Cardiac fibroblast (primary cell): ENCODE measurements around the gene LPGAT1.

Source experiments
- DNase-seq, 2 donors: peaks; one replicate each; pipeline versions ENCODE4 v3.0.0 to v3.0.0-alpha.2; 2010; ENCODE audit warnings: low read depth in 2 of 2
- H3K4me3 ChIP-seq, 2 donors: replicated peaks in 1 of 2; 1 replicate in 1 of 2; 2 replicates in 1 of 2; pipeline ENCODE4 v1.5.1; 2011; ENCODE audit warnings: low read depth in 2 of 2, low read length in 2 of 2, mild to moderate bottlenecking in 2 of 2, moderate library complexity in 1 of 2
- TF ChIP-seq, protein P1 (sequence below): IDR thresholded peaks from one replicate; pipeline ENCODE4 v1.5.1; 2011; ENCODE audit warnings: low read depth, mild to moderate bottlenecking, low read length, inconsistent platforms

LPGAT1 gene

DNA sequence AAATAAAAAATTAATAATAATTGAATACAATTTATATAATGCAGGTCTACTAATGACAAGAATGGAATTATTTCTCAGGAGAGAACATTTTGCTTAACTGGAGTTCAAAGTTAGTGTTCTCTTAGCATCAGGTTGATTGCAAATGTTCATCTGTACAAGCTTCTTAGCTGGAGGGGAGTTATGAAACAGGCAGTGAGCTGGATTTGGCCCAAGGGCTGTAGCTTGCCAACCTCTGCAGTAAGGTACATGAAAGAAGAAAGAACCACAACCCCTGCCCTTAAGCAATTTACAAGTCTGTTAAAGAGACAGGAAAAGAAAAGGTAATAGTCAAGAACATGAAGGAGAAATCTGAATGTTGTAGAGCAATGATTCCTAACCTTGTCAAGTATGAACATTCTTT is 17.0 kb downstream of the LPGAT1 start:
- H3K4me3 ChIP-seq, result no peak overlapping the region
- DNase-seq, result peak; percentile 67 to 81
- TF ChIP-seq, protein P1, sequence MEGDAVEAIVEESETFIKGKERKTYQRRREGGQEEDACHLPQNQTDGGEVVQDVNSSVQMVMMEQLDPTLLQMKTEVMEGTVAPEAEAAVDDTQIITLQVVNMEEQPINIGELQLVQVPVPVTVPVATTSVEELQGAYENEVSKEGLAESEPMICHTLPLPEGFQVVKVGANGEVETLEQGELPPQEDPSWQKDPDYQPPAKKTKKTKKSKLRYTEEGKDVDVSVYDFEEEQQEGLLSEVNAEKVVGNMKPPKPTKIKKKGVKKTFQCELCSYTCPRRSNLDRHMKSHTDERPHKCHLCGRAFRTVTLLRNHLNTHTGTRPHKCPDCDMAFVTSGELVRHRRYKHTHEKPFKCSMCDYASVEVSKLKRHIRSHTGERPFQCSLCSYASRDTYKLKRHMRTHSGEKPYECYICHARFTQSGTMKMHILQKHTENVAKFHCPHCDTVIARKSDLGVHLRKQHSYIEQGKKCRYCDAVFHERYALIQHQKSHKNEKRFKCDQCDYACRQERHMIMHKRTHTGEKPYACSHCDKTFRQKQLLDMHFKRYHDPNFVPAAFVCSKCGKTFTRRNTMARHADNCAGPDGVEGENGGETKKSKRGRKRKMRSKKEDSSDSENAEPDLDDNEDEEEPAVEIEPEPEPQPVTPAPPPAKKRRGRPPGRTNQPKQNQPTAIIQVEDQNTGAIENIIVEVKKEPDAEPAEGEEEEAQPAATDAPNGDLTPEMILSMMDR, result no peak

DNA sequence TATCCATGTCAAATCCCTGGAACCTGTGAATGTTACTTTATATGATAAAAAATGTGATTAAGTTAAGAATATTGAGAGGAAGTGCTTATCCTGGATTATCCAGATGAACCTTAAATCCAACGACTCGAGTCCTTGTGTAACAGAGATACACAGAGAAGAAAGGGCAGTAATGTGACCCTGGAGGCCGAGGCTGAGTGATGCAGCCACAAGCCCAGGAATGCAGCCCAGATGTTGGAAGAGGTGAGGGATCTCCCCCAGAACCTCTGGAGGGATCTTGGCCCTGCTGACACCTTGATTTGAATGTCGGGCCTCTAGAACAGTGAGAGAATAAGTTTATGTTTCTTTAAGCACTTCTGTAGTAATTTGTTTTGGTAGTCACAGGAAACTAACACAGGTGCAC is 18.0 kb downstream of the LPGAT1 start:
- no peak for DNase-seq
- H3K4me3 ChIP-seq, result no peak overlapping the region
- TF ChIP-seq, protein P1, result no peak

DNA sequence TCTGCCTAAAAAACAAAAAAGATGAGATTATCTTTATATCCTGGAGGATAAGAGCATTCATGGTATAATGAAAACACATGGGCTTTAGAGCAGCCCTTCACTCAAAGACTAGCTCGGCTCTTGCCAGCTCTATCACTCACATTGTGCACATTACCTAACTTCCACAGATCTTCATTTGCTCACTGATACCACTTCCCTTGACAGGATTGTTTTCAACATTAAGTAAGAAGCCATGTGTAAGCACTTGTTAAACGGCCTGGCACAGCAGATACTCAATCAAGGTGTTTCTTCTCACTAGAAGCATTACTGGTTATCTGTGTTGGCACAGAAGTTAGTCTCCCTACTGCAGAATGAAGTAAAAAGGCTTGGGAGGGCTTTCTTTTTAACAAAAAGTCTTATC is 18.7 kb downstream of the LPGAT1 start:
- TF ChIP-seq, protein P1, result no peak
- no peak for DNase-seq
- no peak overlapping the region for H3K4me3 ChIP-seq

DNA sequence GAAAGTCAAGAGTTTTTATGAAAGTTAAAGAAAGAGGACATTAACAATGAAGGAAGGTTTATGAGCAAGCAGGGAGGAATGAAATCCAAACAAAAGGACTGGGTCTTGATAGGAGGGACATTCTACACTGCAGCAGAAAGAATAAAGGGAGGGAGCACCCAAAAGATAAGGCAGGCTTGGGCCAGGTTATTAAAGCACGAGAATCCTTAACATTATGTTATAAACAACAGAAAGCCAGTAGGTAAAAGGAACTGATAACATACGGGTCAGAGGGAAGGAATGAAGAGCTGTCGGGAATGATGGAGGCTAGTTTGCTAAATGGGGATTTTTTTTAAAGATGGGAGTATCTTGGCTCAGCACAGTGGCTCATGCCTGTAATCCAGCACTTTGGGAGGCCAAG is 19.4 kb downstream of the LPGAT1 start:
- TF ChIP-seq, protein P1, result no peak
- no peak overlapping the region for H3K4me3 ChIP-seq
- DNase-seq, result peak; percentile 7 to 24

DNA sequence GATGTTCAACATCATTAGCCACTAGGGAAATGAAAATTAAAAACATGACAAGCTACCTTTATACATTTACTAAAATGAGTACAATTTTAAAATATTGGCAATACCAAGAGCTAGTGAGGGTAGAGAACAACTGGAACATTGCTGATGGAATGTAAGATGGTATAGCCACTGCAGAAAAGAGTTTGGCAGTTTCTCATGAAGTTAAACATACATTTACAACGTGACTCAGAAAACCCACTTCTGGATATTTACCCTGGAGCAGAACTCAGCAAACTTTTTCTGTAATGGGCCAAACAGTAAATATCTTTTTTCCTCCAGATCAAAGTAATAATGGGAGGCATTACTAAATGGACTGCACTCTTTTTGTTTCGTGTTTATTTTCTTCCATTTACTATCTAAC is 22.1 kb downstream of the LPGAT1 start:
- TF ChIP-seq, protein P1, result no peak
- DNase-seq, result no peak
- H3K4me3 ChIP-seq, result no peak overlapping the region

DNA sequence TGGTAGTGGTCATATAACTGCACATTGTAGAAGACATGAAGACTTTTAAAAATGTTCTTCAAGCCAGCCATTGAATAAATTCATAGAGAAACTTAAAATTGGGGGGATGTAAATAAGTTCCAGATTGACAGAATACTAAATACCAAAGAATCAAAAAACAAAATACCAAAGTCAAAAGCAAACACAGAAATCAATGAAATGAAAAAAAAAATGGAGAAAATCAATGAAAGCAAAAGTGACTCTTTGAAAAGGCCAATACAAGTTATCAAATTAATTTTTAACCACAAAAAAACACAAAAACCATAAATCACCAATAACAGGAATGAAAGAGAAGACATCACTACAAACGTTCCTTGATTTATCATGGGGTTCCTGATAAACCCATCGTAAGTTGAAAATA is 25.6 kb downstream of the LPGAT1 start:
- no peak for DNase-seq
- H3K4me3 ChIP-seq, result no peak overlapping the region
- TF ChIP-seq, protein P1, result no peak

DNA sequence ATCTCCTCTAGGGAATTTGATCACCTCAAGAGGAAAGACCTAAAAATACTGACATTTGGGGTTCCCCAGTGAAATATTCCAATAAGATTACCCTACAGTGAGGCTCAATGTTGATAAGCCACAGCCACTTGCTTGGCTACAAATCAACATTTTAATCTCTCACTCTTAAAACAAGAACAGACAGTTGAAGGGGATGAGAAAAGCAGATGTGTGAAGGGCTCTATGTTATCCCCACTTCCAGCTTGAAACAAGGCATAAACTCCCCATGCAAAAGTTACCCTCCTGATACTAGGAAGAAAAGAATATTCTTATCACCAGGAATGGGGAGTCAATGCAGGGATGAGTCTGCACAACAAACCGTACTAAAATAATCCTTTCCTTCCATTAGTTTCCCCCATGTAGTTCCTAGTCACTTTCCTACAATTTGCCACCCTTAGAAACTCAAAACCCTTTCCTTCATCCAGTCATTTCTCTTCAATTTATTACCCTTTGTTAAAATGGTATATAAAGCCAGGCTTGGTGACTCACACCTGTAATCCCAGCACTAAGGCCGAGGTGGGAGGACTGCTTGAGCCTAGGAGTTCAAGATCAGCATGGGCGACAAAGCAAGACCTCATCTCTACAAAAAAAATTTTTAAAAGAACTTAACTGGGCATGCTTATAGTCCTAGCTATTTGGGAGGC is 29.5 kb downstream of the LPGAT1 start:
- TF ChIP-seq, protein P1, result no peak
- no peak overlapping the region for H3K4me3 ChIP-seq
- DNase-seq, result no peak
